ENCODE data around the gene PTPRC.

PTPRC gene

GRCh38 chr1:198620218-198620617 is 18.6 kb upstream of the PTPRC start:
- H3K4me3 ChIP-seq (replicated peaks in 1 of 2; ENCODE audit: low read depth in 2 of 2, low read length in 2 of 2): no peak overlapping the region
- TF ChIP-seq, protein P1, sequence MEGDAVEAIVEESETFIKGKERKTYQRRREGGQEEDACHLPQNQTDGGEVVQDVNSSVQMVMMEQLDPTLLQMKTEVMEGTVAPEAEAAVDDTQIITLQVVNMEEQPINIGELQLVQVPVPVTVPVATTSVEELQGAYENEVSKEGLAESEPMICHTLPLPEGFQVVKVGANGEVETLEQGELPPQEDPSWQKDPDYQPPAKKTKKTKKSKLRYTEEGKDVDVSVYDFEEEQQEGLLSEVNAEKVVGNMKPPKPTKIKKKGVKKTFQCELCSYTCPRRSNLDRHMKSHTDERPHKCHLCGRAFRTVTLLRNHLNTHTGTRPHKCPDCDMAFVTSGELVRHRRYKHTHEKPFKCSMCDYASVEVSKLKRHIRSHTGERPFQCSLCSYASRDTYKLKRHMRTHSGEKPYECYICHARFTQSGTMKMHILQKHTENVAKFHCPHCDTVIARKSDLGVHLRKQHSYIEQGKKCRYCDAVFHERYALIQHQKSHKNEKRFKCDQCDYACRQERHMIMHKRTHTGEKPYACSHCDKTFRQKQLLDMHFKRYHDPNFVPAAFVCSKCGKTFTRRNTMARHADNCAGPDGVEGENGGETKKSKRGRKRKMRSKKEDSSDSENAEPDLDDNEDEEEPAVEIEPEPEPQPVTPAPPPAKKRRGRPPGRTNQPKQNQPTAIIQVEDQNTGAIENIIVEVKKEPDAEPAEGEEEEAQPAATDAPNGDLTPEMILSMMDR (IDR thresholded peaks at IDR 0.05; ENCODE audit: low read depth, low read length): no peak
- no peak for DNase-seq (ENCODE audit: low read depth in 2 of 2)

DNA sequence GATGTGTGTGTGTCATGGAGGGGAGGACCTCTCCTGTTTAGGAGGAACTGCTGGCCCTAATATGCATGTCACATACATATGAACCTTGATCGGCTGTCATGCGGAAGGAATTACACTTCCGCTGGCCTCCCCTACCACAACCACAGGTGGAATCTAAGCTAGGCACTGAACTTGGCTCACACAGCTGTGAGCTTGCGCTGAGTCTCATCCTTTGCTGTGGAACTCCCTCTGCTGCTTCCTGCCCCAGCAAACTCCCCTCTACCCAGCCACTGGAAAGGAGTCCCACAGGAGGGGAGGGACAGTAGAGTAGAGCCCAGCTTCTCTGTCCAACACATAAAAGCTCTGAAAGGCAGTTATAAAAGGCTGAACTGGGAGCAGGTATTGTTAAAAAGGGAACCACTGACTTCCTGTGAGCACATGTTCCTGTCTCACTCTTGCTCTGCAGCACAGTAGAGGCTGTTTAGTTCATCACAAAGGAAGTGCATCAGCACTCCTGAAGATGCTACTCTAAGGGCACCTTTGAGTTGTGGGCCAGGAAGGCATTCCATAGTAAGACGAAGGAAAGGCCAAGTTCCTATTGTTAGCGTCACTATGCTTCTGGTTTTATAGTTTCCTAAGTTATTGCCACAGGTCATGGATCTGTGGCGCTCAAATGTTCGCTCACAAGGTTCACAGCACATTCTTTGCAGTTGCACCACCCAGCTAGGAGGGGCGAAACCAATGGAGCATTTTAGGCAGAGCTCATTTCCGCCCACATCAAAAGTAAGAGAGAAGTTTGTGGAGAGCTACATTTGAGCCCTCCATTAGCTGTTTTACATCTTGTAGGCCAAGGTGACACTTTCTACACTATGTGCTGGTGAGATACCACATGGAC is 17.7 kb upstream of the PTPRC start:
- TF ChIP-seq, protein P1 (IDR thresholded peaks at IDR 0.05; ENCODE audit: low read depth, low read length): no peak
- no peak for DNase-seq (ENCODE audit: low read depth in 2 of 2)
- H3K4me3 ChIP-seq (replicated peaks in 1 of 2; ENCODE audit: low read depth in 2 of 2, low read length in 2 of 2): no peak overlapping the region

- no peak overlapping the region for H3K4me3 ChIP-seq (replicated peaks in 1 of 2; ENCODE audit: low read depth in 2 of 2, low read length in 2 of 2)
- no peak for DNase-seq (ENCODE audit: low read depth in 2 of 2)
- TF ChIP-seq, protein P1 (IDR thresholded peaks at IDR 0.05; ENCODE audit: low read depth, low read length): no peak
Observed at GRCh38 chr1:198622001-198622400, 16.8 kb upstream of the PTPRC start.

- TF ChIP-seq, protein P1 (IDR thresholded peaks at IDR 0.05; ENCODE audit: low read depth, low read length): no peak
- no peak overlapping the region for H3K4me3 ChIP-seq (replicated peaks in 1 of 2; ENCODE audit: low read depth in 2 of 2, low read length in 2 of 2)
- peak; percentile 60 to 74 for DNase-seq (ENCODE audit: low read depth in 2 of 2)
Observed at GRCh38 chr1:198623752-198624647, 14.8 kb upstream of the PTPRC start.

GRCh38 chr1:198624648-198624980 is 14.2 kb upstream of the PTPRC start:
- no peak for DNase-seq (ENCODE audit: low read depth in 2 of 2)
- no peak overlapping the region for H3K4me3 ChIP-seq (replicated peaks in 1 of 2; ENCODE audit: low read depth in 2 of 2, low read length in 2 of 2)
- TF ChIP-seq, protein P1 (IDR thresholded peaks at IDR 0.05; ENCODE audit: low read depth, low read length): no peak

- H3K4me3 ChIP-seq (replicated peaks in 1 of 2; ENCODE audit: low read depth in 2 of 2, low read length in 2 of 2): no peak overlapping the region
- no peak for DNase-seq (ENCODE audit: low read depth in 2 of 2)
- TF ChIP-seq, protein P1 (IDR thresholded peaks at IDR 0.05; ENCODE audit: low read depth, low read length): no peak
Observed at GRCh38 chr1:198627436-198628066, 11.3 kb upstream of the PTPRC start.

Measured in cardiac fibroblast (primary cell).